ENCODE results near the gene SLC6A3.

DNA sequence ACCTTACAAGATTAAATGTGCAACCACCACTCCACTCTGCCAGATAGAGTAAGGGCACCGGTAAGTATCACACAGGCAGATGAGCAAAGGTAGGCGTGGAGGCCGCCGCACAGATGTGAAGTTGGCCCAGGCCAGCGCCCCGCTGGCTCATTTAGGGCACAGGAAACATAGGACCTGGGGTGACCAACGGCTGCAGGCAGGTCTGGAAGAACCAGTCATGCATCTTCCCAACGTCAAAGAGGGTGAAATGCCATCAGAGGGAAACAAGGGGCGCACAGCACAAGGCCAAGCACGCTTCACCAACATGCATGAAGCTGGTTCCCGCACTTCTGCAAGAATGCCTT, 31.7 kb upstream of the SLC6A3 start:
- TF ChIP-seq POLR2AphosphoS5 (IDR thresholded peaks at IDR 0.05; ENCODE audit: low read depth) (no peak), CTCF (IDR thresholded peaks at IDR 0.05; ENCODE audit: insufficient read depth, low read length) (no peak), GABPA (IDR thresholded peaks at IDR 0.05; ENCODE audit: low read depth) (no peak), SPI1 (IDR thresholded peaks at IDR 0.05; ENCODE audit: borderline replicate concordance, low read depth) (no peak), REST (IDR thresholded peaks at IDR 0.05; ENCODE audit: insufficient replicate concordance, low read depth) (no peak)
